HG03095 (cell line): ENCODE measurements around the gene DCTPP1.

Experiments used
- ATAC-seq: cut with Tn5 transposase; IDR thresholded peaks from one replicate; pipeline ENCODE4 v1.9.1; 2021; ENCODE audit warnings: moderate library complexity; ENCODE audit not compliant: unreplicated experiment

The DCTPP1 gene

GRCh38 chr16:30382111-30382881 lies 47.5 kb downstream of the DCTPP1 start, which contains the start of gene SEPTIN1:
SEPTIN1 (minus strand) TSS chr16:30382561; CDS start chr16:30382542, 19 bp downstream.
- no peak for ATAC-seq

GRCh38 chr16:30381291-30382041 lies 48.4 kb downstream of the DCTPP1 start:
- ATAC-seq: no peak

GRCh38 chr16:30380803-30381208 lies 49.0 kb downstream of the DCTPP1 start:
- no peak for ATAC-seq

- no peak for ATAC-seq
Measured at GRCh38 chr16:30380072-30380802, 49.6 kb downstream of the DCTPP1 start.

- no peak for ATAC-seq
Measured at GRCh38 chr16:30379158-30379783, 50.6 kb downstream of the DCTPP1 start.

- ATAC-seq: peak; percentile 80
Measured at GRCh38 chr16:30378236-30379157, 51.3 kb downstream of the DCTPP1 start.

- ATAC-seq: no peak
Measured at GRCh38 chr16:30377812-30378235, 52.0 kb downstream of the DCTPP1 start.

GRCh38 chr16:30377050-30377811 lies 52.6 kb downstream of the DCTPP1 start:
- no peak for ATAC-seq

GRCh38 chr16:30376461-30376902 lies 53.3 kb downstream of the DCTPP1 start:
- ATAC-seq: no peak

- no peak for ATAC-seq
Measured at GRCh38 chr16:30375864-30376263, 54.0 kb downstream of the DCTPP1 start.

GRCh38 chr16:30374538-30374937 lies 55.3 kb downstream of the DCTPP1 start, which contains the start of gene MYL11:
MYL11 (plus strand) TSS chr16:30374802; CDS start chr16:30374858, 56 bp downstream.
- ATAC-seq: no peak
